ENCODE data around the gene EIF2A. TPM values are rescaled to one million over a fixed set of nuclear protein-coding genes. Genes with fewer than 3 reads are reported as not detected.
A peak's percentile ranks its signal among the peaks of the same experiment; 100 is the strongest.

The EIF2A gene
- total and polyA plus RNA-seq, 2 donors (not counting 1 experiment from before 2014, with no cell fraction given), result 128 to 167 TPM

- TF ChIP-seq EZH2 (IDR thresholded peaks at IDR 0.05; ENCODE audit: low read length, missing control alignments) (no peak), CTCF (conservative IDR thresholded peaks at IDR 0.05 in 1 of 2, IDR thresholded peaks at IDR 0.05 in 1 of 2; ENCODE audit: low read depth in 1 of 2, low read length in 2 of 2) (no peak)
- DNase-seq (ENCODE audit: low read depth in 2 of 2), result peak in 1 of 2 donors; percentile 31
Measured at GRCh38 chr3:150623945-150624344, 77.4 kb downstream of the EIF2A start.

GRCh38 chr3:150626148-150626930 is 79.8 kb downstream of the EIF2A start:
- H3K27me3 ChIP-seq (ENCODE audit: control insufficient read depth, insufficient read depth, low read length), result no peaks in the 10 kb centered on the region
- TF ChIP-seq EZH2 (IDR thresholded peaks at IDR 0.05; ENCODE audit: low read length, missing control alignments) (no peak), CTCF (conservative IDR thresholded peaks at IDR 0.05 in 1 of 2, IDR thresholded peaks at IDR 0.05 in 1 of 2; ENCODE audit: low read depth in 1 of 2, low read length in 2 of 2) (no peak)
- no peak overlapping the region for H3K4me3 ChIP-seq (replicated peaks in 1 of 4; ENCODE audit: control extremely low read depth in 1 of 4, insufficient read depth in 1 of 4, low read depth in 3 of 4, low read length in 4 of 4)
- no peak overlapping the region for H3K4me2 ChIP-seq (ENCODE audit: extremely low read depth, insufficient read depth, low read length)
- no peak for DNase-seq (ENCODE audit: low read depth in 2 of 2)
- H3K9ac ChIP-seq (ENCODE audit: insufficient read depth, low read length), result no peak overlapping the region
- no peaks in the 10 kb centered on the region for H3K9me3 ChIP-seq (ENCODE audit: control insufficient read depth, insufficient read depth, low read depth, low read length)
- peaks cover 6% of the 10 kb centered on the region for H3K36me3 ChIP-seq (ENCODE audit: control insufficient read depth, insufficient read depth, low read length)
- no peaks in the 10 kb centered on the region for H4K20me1 ChIP-seq (ENCODE audit: control insufficient read depth, extremely low read depth, insufficient read depth, low read length)
- no peak overlapping the region for H2AFZ ChIP-seq (ENCODE audit: low read length)
- H3K79me2 ChIP-seq (ENCODE audit: control insufficient read depth, insufficient read depth, low read length), result peaks cover 4% of the 10 kb centered on the region
- H3K27ac ChIP-seq (ENCODE audit: insufficient read depth, low read length), result no peak overlapping the region
- H3K4me1 ChIP-seq (ENCODE audit: control insufficient read depth, extremely low read depth, insufficient read depth, low read length), result no peaks in the 10 kb centered on the region

More at GRCh38 chr3:150623945-150624344, 77.4 kb downstream of the EIF2A start:
- Histone ChIP-seq H3K4me3 (replicated peaks in 1 of 4; ENCODE audit: control extremely low read depth in 1 of 4, insufficient read depth in 1 of 4, low read depth in 3 of 4, low read length in 4 of 4) (no peak overlapping the region), H3K36me3 (ENCODE audit: control insufficient read depth, insufficient read depth, low read length) (peaks cover 6% of the 10 kb centered on the region), H3K4me1 (ENCODE audit: control insufficient read depth, extremely low read depth, insufficient read depth, low read length) (no peaks in the 10 kb centered on the region), H3K27ac (ENCODE audit: insufficient read depth, low read length) (no peak overlapping the region), H3K9ac (ENCODE audit: insufficient read depth, low read length) (no peak overlapping the region), H3K79me2 (ENCODE audit: control insufficient read depth, insufficient read depth, low read length) (peaks cover 23% of the 10 kb centered on the region), H3K9me3 (ENCODE audit: control insufficient read depth, insufficient read depth, low read depth, low read length) (no peaks in the 10 kb centered on the region), H4K20me1 (ENCODE audit: control insufficient read depth, extremely low read depth, insufficient read depth, low read length) (no peaks in the 10 kb centered on the region), H2AFZ (ENCODE audit: low read length) (no peak overlapping the region), H3K4me2 (ENCODE audit: extremely low read depth, insufficient read depth, low read length) (no peak overlapping the region), H3K27me3 (ENCODE audit: control insufficient read depth, insufficient read depth, low read length) (no peaks in the 10 kb centered on the region)

- H3K9me3 ChIP-seq (ENCODE audit: control insufficient read depth, insufficient read depth, low read depth, low read length), result no peaks in the 10 kb centered on the region
- no peaks in the 10 kb centered on the region for H3K4me1 ChIP-seq (ENCODE audit: control insufficient read depth, extremely low read depth, insufficient read depth, low read length)
- peaks cover 6% of the 10 kb centered on the region for H3K36me3 ChIP-seq (ENCODE audit: control insufficient read depth, insufficient read depth, low read length)
- TF ChIP-seq CTCF (conservative IDR thresholded peaks at IDR 0.05 in 1 of 2, IDR thresholded peaks at IDR 0.05 in 1 of 2; ENCODE audit: low read depth in 1 of 2, low read length in 2 of 2), result no peak
- TF ChIP-seq EZH2 (IDR thresholded peaks at IDR 0.05; ENCODE audit: low read length, missing control alignments), result no peak
- peak; percentile 42 to 86 for DNase-seq (ENCODE audit: low read depth in 2 of 2)
- no peaks in the 10 kb centered on the region for H3K79me2 ChIP-seq (ENCODE audit: control insufficient read depth, insufficient read depth, low read length)
- H3K27me3 ChIP-seq (ENCODE audit: control insufficient read depth, insufficient read depth, low read length), result no peaks in the 10 kb centered on the region
- no peak overlapping the region for H3K27ac ChIP-seq (ENCODE audit: insufficient read depth, low read length)
- no peaks in the 10 kb centered on the region for H4K20me1 ChIP-seq (ENCODE audit: control insufficient read depth, extremely low read depth, insufficient read depth, low read length)
- H3K4me2 ChIP-seq (ENCODE audit: extremely low read depth, insufficient read depth, low read length), result no peak overlapping the region
- H2AFZ ChIP-seq (ENCODE audit: low read length), result no peak overlapping the region
- H3K4me3 ChIP-seq (replicated peaks in 1 of 4; ENCODE audit: control extremely low read depth in 1 of 4, insufficient read depth in 1 of 4, low read depth in 3 of 4, low read length in 4 of 4), result no peak overlapping the region
- no peak overlapping the region for H3K9ac ChIP-seq (ENCODE audit: insufficient read depth, low read length)
Measured at GRCh38 chr3:150627557-150627956, 81.0 kb downstream of the EIF2A start.
